Thoracic aorta (tissue), 2 donors: ENCODE results near the gene IGSF10. TPM values are rescaled to one million over a fixed set of nuclear protein-coding genes. Genes with fewer than 3 reads are reported as not detected.
A peak's percentile ranks its signal among the peaks of the same experiment; 100 is the strongest.

ENCODE experiments used
- ATAC-seq: fragments of 150-250 bp; one replicate; pipeline ENCODE4 v1.8.0; 2017; ENCODE audit warnings: low read depth; ENCODE audit not compliant: insufficient number of reproducible peaks, low FRiP score
- DNase-seq: peaks from one replicate; pipeline ENCODE4 v3.0.0-alpha.2; 2020; ENCODE audit warnings: low spot score
- H3K27ac ChIP-seq, 2 donors: fragments of 200-600 bp; sonication (generic); 1 replicate in 1 of 2; 2 replicates in 1 of 2; pipeline ENCODE4 v1.5.1; 2016; ENCODE audit warnings: mild to moderate bottlenecking in 2 of 2, moderate library complexity in 2 of 2
- H3K27me3 ChIP-seq: fragments of 200-600 bp; sonication (generic); replicated peaks from 2 replicates; pipeline ENCODE4 v1.6.0; 2016; ENCODE audit warnings: mild to moderate bottlenecking; ENCODE audit not compliant: insufficient read depth
- H3K36me3 ChIP-seq: fragments of 200-600 bp; sonication (generic); one replicate; pipeline ENCODE4 v1.5.1; 2016
- H3K4me1 ChIP-seq, 2 donors: fragments of 200-600 bp; sonication (generic); 1 replicate in 1 of 2; 2 replicates in 1 of 2; pipeline versions ENCODE4 v1.5.1 to v1.6.0; 2016; ENCODE audit warnings: low read depth in 2 of 2, mild to moderate bottlenecking in 1 of 2; ENCODE audit not compliant: control insufficient read depth in 1 of 2
- H3K4me3 ChIP-seq: fragments of 200-600 bp; sonication (generic); 2 replicates; pipeline ENCODE4 v1.5.1; 2016; ENCODE audit warnings: mild to moderate bottlenecking
- H3K9me3 ChIP-seq: fragments of 200-600 bp; sonication (generic); 2 replicates; pipeline ENCODE4 v1.5.1; 2016
- CTCF ChIP-seq: fragments of 200-600 bp; sonication (generic); IDR thresholded peaks from one replicate; pipeline ENCODE4 v1.5.1; 2019; ENCODE audit warnings: antibody characterized with exemption
- total RNA-seq, 2 donors: library from RNA; depleted of rRNA; stranded (reverse); fragments of >200 nt; gene quantifications; one replicate each; pipeline versions ENCODE4 v1.1.0 to v1.2.3, GENCODE V29; 2016

Gene IGSF10
- total RNA-seq, 2 donors from 2014 or later: 5.3 to 34.6 TPM

GRCh38 chr3:151462991-151463390 lies 2.1 kb upstream of the IGSF10 start:
- Histone ChIP-seq H3K27me3 (no peaks in the 10 kb centered on the region), H3K4me1 (peaks cover 0 to 9% of the 10 kb centered on the region in 2 donors), H3K9me3 (no peaks in the 10 kb centered on the region), H3K36me3 (no peaks in the 10 kb centered on the region), H3K4me3 (no peak overlapping the region), H3K27ac (no peak overlapping the region)
- ATAC-seq (no peak), DNase-seq (no peak)
- TF ChIP-seq CTCF: no peak

GRCh38 chr3:151462278-151462780 lies 1.5 kb upstream of the IGSF10 start:
- no peaks in the 10 kb centered on the region for H3K36me3 ChIP-seq
- TF ChIP-seq CTCF: no peak
- no peaks in the 10 kb centered on the region for H3K27me3 ChIP-seq
- ATAC-seq (no peak), DNase-seq (no peak)
- no peak overlapping the region for H3K4me3 ChIP-seq
- no peak overlapping the region for H3K27ac ChIP-seq
- peaks cover 0 to 9% of the 10 kb centered on the region in 2 donors for H3K4me1 ChIP-seq
- H3K9me3 ChIP-seq: no peaks in the 10 kb centered on the region

GRCh38 chr3:151460228-151460627 lies 633 bp downstream of the IGSF10 start:
- Histone ChIP-seq H3K9me3 (no peaks in the 10 kb centered on the region), H3K27me3 (no peaks in the 10 kb centered on the region), H3K4me1 (peaks cover 0 to 9% of the 10 kb centered on the region in 2 donors), H3K27ac (no peak overlapping the region), H3K4me3 (peak overlapping the region; percentile 79), H3K36me3 (no peaks in the 10 kb centered on the region)
- ATAC-seq (no peak), DNase-seq (no peak)
- TF ChIP-seq CTCF: no peak

- ATAC-seq: no peak
- Histone ChIP-seq H3K9me3 (no peaks in the 10 kb centered on the region), H3K27ac (no peak overlapping the region), H3K4me1 (peaks cover 0 to 9% of the 10 kb centered on the region in 2 donors), H3K36me3 (no peaks in the 10 kb centered on the region), H3K27me3 (no peaks in the 10 kb centered on the region), H3K4me3 (no peak overlapping the region)
- no peak for TF ChIP-seq CTCF
- DNase-seq: no peak
Observed at GRCh38 chr3:151459358-151459757, 1.5 kb downstream of the IGSF10 start.

- H3K9me3 ChIP-seq: no peaks in the 10 kb centered on the region
- H3K4me3 ChIP-seq: no peak overlapping the region
- TF ChIP-seq CTCF: no peak
- no peaks in the 10 kb centered on the region for H3K36me3 ChIP-seq
- no peak overlapping the region for H3K27ac ChIP-seq
- no peaks in the 10 kb centered on the region for H3K27me3 ChIP-seq
- DNase-seq (no peak), ATAC-seq (no peak)
- H3K4me1 ChIP-seq: peaks cover 0 to 8% of the 10 kb centered on the region in 2 donors
Observed at GRCh38 chr3:151456065-151456464, 4.8 kb downstream of the IGSF10 start.
